GM12864 (cell line): ENCODE measurements around the gene STK35.

Experiments
- DNase-seq: peaks from one replicate; pipeline ENCODE4 v3.0.0-alpha.2; 2011; ENCODE audit warnings: low read depth
- H3K4me3 ChIP-seq: 2 replicates; pipeline ENCODE4 v1.5.1; 2011; ENCODE audit warnings: mild to moderate bottlenecking, low read depth, low read length, control low read depth
- CTCF ChIP-seq: IDR thresholded peaks from 2 replicates; pipeline ENCODE4 v1.5.1; 2011; ENCODE audit warnings: low read depth, mild to moderate bottlenecking, moderate library complexity, low read length, control low read depth, inconsistent platforms; ENCODE audit errors: missing control alignments

Gene STK35

GRCh38 chr20:2133318-2134183, 31.9 kb downstream of the STK35 start:
- no peak for DNase-seq

GRCh38 chr20:2135013-2135412, 33.4 kb downstream of the STK35 start:
- TF ChIP-seq CTCF: no peak
- no peak overlapping the region for H3K4me3 ChIP-seq
- no peak for DNase-seq

More at GRCh38 chr20:2133318-2134183, 31.9 kb downstream of the STK35 start:
- no peak overlapping the region for H3K4me3 ChIP-seq
- no peak for TF ChIP-seq CTCF

GRCh38 chr20:2136275-2136674, 34.6 kb downstream of the STK35 start:
- TF ChIP-seq CTCF: no peak
- no peak overlapping the region for H3K4me3 ChIP-seq
- DNase-seq: no peak

GRCh38 chr20:2137552-2138201, 36.0 kb downstream of the STK35 start:
- DNase-seq: no peak
- TF ChIP-seq CTCF: no peak
- H3K4me3 ChIP-seq: no peak overlapping the region

GRCh38 chr20:2138396-2138795, 36.8 kb downstream of the STK35 start:
- TF ChIP-seq CTCF: no peak
- DNase-seq: no peak
- no peak overlapping the region for H3K4me3 ChIP-seq

- DNase-seq: no peak
- no peak for TF ChIP-seq CTCF
- no peak overlapping the region for H3K4me3 ChIP-seq
Measured at GRCh38 chr20:2139250-2139649, 37.6 kb downstream of the STK35 start.
